H1 (cell line): Measurements from ENCODE around the gene TMEM255B.

Experiments used
- ATF2 ChIP-seq: IDR thresholded peaks from 2 replicates; pipeline ENCODE4 v1.6.1; 2012; ENCODE audit warnings: low read length, inconsistent platforms
- BCL11A ChIP-seq, 2 experiments: IDR thresholded peaks; one replicate each; pipeline ENCODE4 v1.6.1; 2011; ENCODE audit warnings: low read depth in 2 of 2, low read length in 2 of 2, mild to moderate bottlenecking in 2 of 2
- CBX5 ChIP-seq: fragments of 300-800, 300-1000 bp; sonication (generic); IDR thresholded peaks from 2 replicates; pipeline ENCODE4 v1.7.1; 2016; ENCODE audit warnings: antibody characterized with exemption, low read length, low read depth
- CREB1 ChIP-seq: IDR thresholded peaks from 2 replicates; pipeline ENCODE4 v1.6.1; 2012; ENCODE audit warnings: inconsistent platforms
- CTCF ChIP-seq, 3 experiments: IDR thresholded peaks; 1 replicate in 2 of 3; 2 replicates in 1 of 3; pipeline versions ENCODE4 v1.5.1 to v1.6.1; 2011; ENCODE audit warnings: low read length in 3 of 3, mild to moderate bottlenecking in 3 of 3, inconsistent platforms in 2 of 3, low read depth in 1 of 3, moderate library complexity in 1 of 3; ENCODE audit not compliant: insufficient read depth in 1 of 3; ENCODE audit errors: control extremely low read depth in 1 of 3
- EP300 ChIP-seq, 2 experiments: IDR thresholded peaks; 1 replicate in 1 of 2; 2 replicates in 1 of 2; pipeline ENCODE4 v1.6.1; 2011 to 2012; ENCODE audit warnings: low read depth in 2 of 2, low read length in 2 of 2, mild to moderate bottlenecking in 2 of 2, borderline replicate concordance in 1 of 2, inconsistent platforms in 1 of 2, moderate library complexity in 1 of 2
- EZH2 ChIP-seq: fragments of 200-600 bp; sonication (generic); IDR thresholded peaks from 2 replicates; pipeline ENCODE4 v1.7.1; 2012; ENCODE audit warnings: low read depth, mild to moderate bottlenecking, moderate library complexity, low read length, inconsistent platforms; ENCODE audit not compliant: severe bottlenecking
- POLR2A ChIP-seq, 2 experiments: IDR thresholded peaks; 1 replicate in 1 of 2; 2 replicates in 1 of 2; pipeline ENCODE4 v1.6.1; 2011; ENCODE audit warnings: low read depth in 2 of 2, low read length in 2 of 2, mild to moderate bottlenecking in 2 of 2; ENCODE audit errors: control extremely low read depth in 1 of 2
- POLR2AphosphoS5 ChIP-seq: IDR thresholded peaks from 2 replicates; pipeline ENCODE4 v1.6.1; 2011; ENCODE audit warnings: low read depth, low read length
- RBBP5 ChIP-seq: IDR thresholded peaks from 2 replicates; pipeline ENCODE4 v1.7.1; 2012; ENCODE audit warnings: low read depth, mild to moderate bottlenecking, inconsistent platforms, low read length, moderate library complexity, borderline replicate concordance
- SAP30 ChIP-seq: fragments of 300-600 bp; sonication (generic); IDR thresholded peaks from 2 replicates; pipeline ENCODE4 v1.7.1; 2012; ENCODE audit warnings: low read length, moderate library complexity, mild to moderate bottlenecking, inconsistent platforms; ENCODE audit not compliant: insufficient read depth, insufficient replicate concordance
- TCF12 ChIP-seq: IDR thresholded peaks from 2 replicates; pipeline ENCODE4 v1.6.1; 2011; ENCODE audit warnings: low read depth, mild to moderate bottlenecking, low read length

- no peak for TF ChIP-seq CTCF (IDR thresholded peaks at IDR 0.05; ENCODE audit: control extremely low read depth in 1 of 3, insufficient read depth in 1 of 3, low read depth in 1 of 3, low read length in 3 of 3)
- no peak for TF ChIP-seq POLR2A (IDR thresholded peaks at IDR 0.05; ENCODE audit: control extremely low read depth in 1 of 2, low read depth in 2 of 2, low read length in 2 of 2)
- no peak for TF ChIP-seq CBX5
- no peak for TF ChIP-seq ATF2
- no peak for TF ChIP-seq EP300 (IDR thresholded peaks at IDR 0.05; ENCODE audit: borderline replicate concordance in 1 of 2, low read depth in 2 of 2, low read length in 2 of 2)
- TF ChIP-seq RBBP5, result no peak
- no peak for TF ChIP-seq POLR2AphosphoS5
- TF ChIP-seq EZH2, result no peak
- TF ChIP-seq CREB1, result no peak
- no peak for TF ChIP-seq SAP30
- no peak for TF ChIP-seq BCL11A (IDR thresholded peaks at IDR 0.05; ENCODE audit: low read depth in 2 of 2, low read length in 2 of 2)
- no peak for TF ChIP-seq TCF12
Measured at GRCh38 chr13:113726961-113727411, 32.0 kb upstream of the TMEM255B start.
